B cell (primary cell): ENCODE measurements around the gene PALLD. TPM values are rescaled to one million over a fixed set of nuclear protein-coding genes. Genes with fewer than 3 reads are reported as not detected.

Experiments used
- ATAC-seq: fragments of 200-7000 bp; cut with Tn5 transposase; one replicate; pipeline ENCODE4 v1.10.0; 2021; ENCODE audit warnings: low read depth, mild to moderate bottlenecking, moderate number of reproducible peaks, moderate library complexity
- CTCF ChIA-PET: fragments of 350-600 bp; sonication (Branson Sonifier 250); formaldehyde crosslinking; loops from one replicate; lab custom pipeline; 2021; ENCODE audit warnings: antibody characterized with exemption, inconsistent platforms; lab: Charles Lee
- POLR2A ChIA-PET: fragments of 350-600 bp; sonication (Branson Sonifier 250); formaldehyde crosslinking; loops from one replicate; lab custom pipeline; 2021; ENCODE audit warnings: antibody characterized with exemption; lab: Charles Lee
- DNase-seq: peaks from one replicate; pipeline ENCODE4 v3.0.0; 2013
- H2AFZ ChIP-seq: 2 replicates; pipeline ENCODE4 v1.6.1; 2012; ENCODE audit warnings: mild to moderate bottlenecking, low read depth, low read length; ENCODE audit not compliant: insufficient read depth, poor library complexity, severe bottlenecking
- H3K27ac ChIP-seq, 2 donors: 1 replicate in 1 of 2; 2 replicates in 1 of 2; pipeline ENCODE4 v1.5.1; 2012 to 2013; ENCODE audit warnings: low read length in 2 of 2, mild to moderate bottlenecking in 2 of 2, moderate library complexity in 1 of 2
- H3K27me3 ChIP-seq, 4 experiments: fragments of 200-600 bp in 1 of 4; sonication (generic) in 1 of 4; replicated peaks in 1 of 4; 1 replicate in 2 of 4; 2 replicates in 2 of 4; pipeline versions ENCODE4 v1.6.1 to v1.7.0; 2013 to 2016; ENCODE audit warnings: low read length in 3 of 4, mild to moderate bottlenecking in 2 of 4, mixed read lengths in 1 of 4, moderate library complexity in 1 of 4; ENCODE audit not compliant: insufficient read depth in 4 of 4, control insufficient read depth in 3 of 4; ENCODE audit errors: control extremely low read depth in 1 of 4
- H3K36me3 ChIP-seq, 2 experiments: replicated peaks in 1 of 2; 1 replicate in 1 of 2; 2 replicates in 1 of 2; pipeline versions ENCODE4 v1.6.1 to v1.7.1; 2013; ENCODE audit warnings: low read length in 1 of 2; ENCODE audit not compliant: insufficient read depth in 2 of 2, control insufficient read depth in 1 of 2; ENCODE audit errors: control extremely low read depth in 1 of 2, extremely low read depth in 1 of 2
- H3K4me1 ChIP-seq, 2 donors: fragments of 200-600 bp in 1 of 2; sonication (generic) in 1 of 2; 1 replicate in 1 of 2; 2 replicates in 1 of 2; pipeline versions ENCODE4 v1.5.1 to v1.6.1; 2013 to 2017; ENCODE audit warnings: low read length in 2 of 2; ENCODE audit not compliant: control insufficient read depth in 2 of 2, insufficient read depth in 2 of 2
- H3K4me2 ChIP-seq: replicated peaks from 2 replicates; pipeline ENCODE3; 2012; ENCODE audit warnings: mild to moderate bottlenecking, low read depth, low read length; ENCODE audit not compliant: poor library complexity, severe bottlenecking
- H3K4me3 ChIP-seq, 5 experiments: fragments of 200-600 bp in 1 of 5; sonication (generic) in 1 of 5; 1 replicate in 3 of 5; 2 replicates in 2 of 5; pipeline versions ENCODE4 v1.5.1 to v1.7.0; 2011 to 2016; ENCODE audit warnings: low read length in 4 of 5, mild to moderate bottlenecking in 4 of 5, low read depth in 2 of 5, control low read depth in 1 of 5, moderate library complexity in 1 of 5; ENCODE audit not compliant: insufficient read depth in 1 of 5; ENCODE audit errors: control extremely low read depth in 1 of 5, extremely low read depth in 1 of 5
- H3K79me2 ChIP-seq: fragments of 200-600 bp; sonication (generic); one replicate; pipeline ENCODE4 v1.6.0; 2016; ENCODE audit warnings: low read length; ENCODE audit not compliant: control insufficient read depth, insufficient read depth
- H3K9ac ChIP-seq: fragments of 200-600 bp; sonication (generic); 2 replicates; pipeline ENCODE4 v1.6.1; 2017; ENCODE audit warnings: mild to moderate bottlenecking, low read length, moderate library complexity
- H3K9me3 ChIP-seq, 3 donors: one replicate each; pipeline versions ENCODE4 v1.6.1 to v1.7.1; 2013; ENCODE audit warnings: low read length in 2 of 3; ENCODE audit not compliant: control insufficient read depth in 2 of 3, insufficient read depth in 1 of 3; ENCODE audit errors: control extremely low read depth in 1 of 3
- H4K20me1 ChIP-seq: 2 replicates; pipeline ENCODE4 v1.6.0; 2012; ENCODE audit warnings: mild to moderate bottlenecking, low read length; ENCODE audit not compliant: insufficient read depth, control insufficient read depth, poor library complexity, severe bottlenecking
- H3K27ac Mint-ChIP-seq: one replicate; pipeline ENCODE4 v1.8.0; 2021; ENCODE audit warnings: mixed read lengths
- H3K27me3 Mint-ChIP-seq: one replicate; pipeline ENCODE4 v1.8.0; 2021; ENCODE audit warnings: mixed read lengths
- H3K4me1 Mint-ChIP-seq: one replicate; pipeline ENCODE4 v1.8.0; 2021; ENCODE audit warnings: mixed read lengths
- H3K4me3 Mint-ChIP-seq: one replicate; pipeline ENCODE4 v1.8.0; 2021; ENCODE audit warnings: mixed read lengths
- H3K9me3 Mint-ChIP-seq: one replicate; pipeline ENCODE4 v1.8.0; 2022; ENCODE audit warnings: mixed read lengths; ENCODE audit not compliant: insufficient read depth
- CTCF ChIP-seq: fragments of 200-600 bp; IDR thresholded peaks from one replicate; pipeline ENCODE4 v1.8.0; 2022; ENCODE audit warnings: antibody characterized with exemption, mild to moderate bottlenecking
- EZH2 ChIP-seq: IDR thresholded peaks from 2 replicates; pipeline ENCODE4 v1.6.1; 2012; ENCODE audit warnings: borderline replicate concordance, low read depth, mild to moderate bottlenecking, moderate library complexity, low read length; ENCODE audit not compliant: insufficient read depth, poor library complexity, severe bottlenecking
- WGBS: methylation state at CpG from one replicate; pipeline ENCODE4 v1.1.5; 2013; ENCODE audit warnings: missing lambda C conversion rate; ENCODE audit not compliant: insufficient coverage; 5-methylcytosine and 5-hydroxymethylcytosine counted together
- intact Hi-C: fragments of 100-400 bp; cut with micrococcal nuclease; formaldehyde crosslinking; loops from one replicate; pipeline ENCODE4 v1.10.0; 2022
- polyA plus RNA-seq: library from polyadenylated mRNA; depleted of rRNA; stranded (reverse); fragments of >200 nt; gene quantifications from 2 replicates; pipeline ENCODE4 v1.2.3, GENCODE V29; 2012
- total RNA-seq, 2 donors: library from RNA; stranded (reverse); fragments of 120-200 nt in 1 of 2; gene quantifications; 1 replicate in 1 of 2; 2 replicates in 1 of 2; pipeline versions ENCODE4 v1.2.3 to v1.2.4, GENCODE V29; 2013 to 2022

The PALLD gene
- total and polyA plus RNA-seq, 2 donors (not counting 1 experiment from before 2014, with no cell fraction given), result 0.63 to 0.71 TPM

GRCh38 chr4:168693750-168694490 is 197.1 kb downstream of the PALLD start:
- Mint-ChIP-seq H3K27ac (no peak overlapping the region), H3K4me1 (no peaks in the 10 kb centered on the region), H3K27me3 (peaks cover 10% of the 10 kb centered on the region), H3K9me3 (no peaks in the 10 kb centered on the region), H3K4me3 (no peak overlapping the region)
- H2AFZ ChIP-seq, result no peak overlapping the region
- no peaks in the 10 kb centered on the region for H3K4me1 ChIP-seq
- no peak overlapping the region for H3K9ac ChIP-seq
- ATAC-seq (no peak), DNase-seq (no peak)
- intact Hi-C loops, result no loop called here
- WGBS, result 55% methylated on average over 4 of the region's 8 CpGs
- no peak overlapping the region for H3K4me2 ChIP-seq
- CTCF ChIA-PET, result no interaction called here
- no peaks in the 10 kb centered on the region for H4K20me1 ChIP-seq
- H3K27ac ChIP-seq, result no peak overlapping the region
- no peaks in the 10 kb centered on the region for H3K36me3 ChIP-seq
- TF ChIP-seq EZH2 (no peak), CTCF (no peak)
- H3K79me2 ChIP-seq, result no peaks in the 10 kb centered on the region
- H3K27me3 ChIP-seq, result no peaks in the 10 kb centered on the region
- POLR2A ChIA-PET, result no interaction called here
- no peaks in the 10 kb centered on the region for H3K9me3 ChIP-seq
- H3K4me3 ChIP-seq, result no peak overlapping the region

- no peaks in the 10 kb centered on the region for H4K20me1 ChIP-seq
- ATAC-seq, result no peak
- H3K4me3 ChIP-seq, result no peak overlapping the region
- no peaks in the 10 kb centered on the region for H3K27me3 ChIP-seq
- H3K9ac ChIP-seq, result no peak overlapping the region
- Mint-ChIP-seq H3K9me3 (no peaks in the 10 kb centered on the region), H3K27ac (no peak overlapping the region), H3K4me1 (no peaks in the 10 kb centered on the region), H3K27me3 (peaks cover 9% of the 10 kb centered on the region), H3K4me3 (no peak overlapping the region)
- no peaks in the 10 kb centered on the region for H3K4me1 ChIP-seq
- intact Hi-C loops, result no loop called here
- DNase-seq, result no peak
- WGBS, result no CpG with 5 or more reads among the region's 4 CpGs
- H3K27ac ChIP-seq, result no peak overlapping the region
- no peaks in the 10 kb centered on the region for H3K79me2 ChIP-seq
- ChIA-PET CTCF (no interaction called here), POLR2A (no interaction called here)
- H3K36me3 ChIP-seq, result no peaks in the 10 kb centered on the region
- H3K4me2 ChIP-seq, result no peak overlapping the region
- no peak overlapping the region for H2AFZ ChIP-seq
- no peaks in the 10 kb centered on the region for H3K9me3 ChIP-seq
- no peak for TF ChIP-seq CTCF
- no peak for TF ChIP-seq EZH2
Measured at GRCh38 chr4:168694667-168695066, 197.8 kb downstream of the PALLD start.
